ENCODE data around the gene EIF2B2. TPM values are rescaled to one million over a fixed set of nuclear protein-coding genes. Genes with fewer than 3 reads are reported as not detected.

Gene EIF2B2
- total RNA-seq, 4 donors from 2014 or later, result 28.1 to 56.2 (median 36.6) TPM

GRCh38 chr14:74961238-74961911 is 41.3 kb upstream of the EIF2B2 start:
- H3K36me3 ChIP-seq, result no peaks in the 10 kb centered on the region
- TF ChIP-seq EP300 (IDR thresholded peaks at IDR 0.05), result no peak

GRCh38 chr14:74962046-74962445 is 40.7 kb upstream of the EIF2B2 start:
- Histone ChIP-seq H3K36me3 (no peaks in the 10 kb centered on the region), H3K4me3 (no peak overlapping the region), H3K9me3 (no peaks in the 10 kb centered on the region), H3K4me1 (peaks cover 0 to 21% (median 0%) of the 10 kb centered on the region in 3 donors), H3K27me3 (no peaks in the 10 kb centered on the region), H3K27ac (no peak overlapping the region)
- WGBS, 2 donors (ENCODE audit: low coverage in 1 of 2), result 53 to 67% methylated on average over 4 to 7 of the region's 11 CpGs
- no peak for ATAC-seq
- TF ChIP-seq, protein P1, sequence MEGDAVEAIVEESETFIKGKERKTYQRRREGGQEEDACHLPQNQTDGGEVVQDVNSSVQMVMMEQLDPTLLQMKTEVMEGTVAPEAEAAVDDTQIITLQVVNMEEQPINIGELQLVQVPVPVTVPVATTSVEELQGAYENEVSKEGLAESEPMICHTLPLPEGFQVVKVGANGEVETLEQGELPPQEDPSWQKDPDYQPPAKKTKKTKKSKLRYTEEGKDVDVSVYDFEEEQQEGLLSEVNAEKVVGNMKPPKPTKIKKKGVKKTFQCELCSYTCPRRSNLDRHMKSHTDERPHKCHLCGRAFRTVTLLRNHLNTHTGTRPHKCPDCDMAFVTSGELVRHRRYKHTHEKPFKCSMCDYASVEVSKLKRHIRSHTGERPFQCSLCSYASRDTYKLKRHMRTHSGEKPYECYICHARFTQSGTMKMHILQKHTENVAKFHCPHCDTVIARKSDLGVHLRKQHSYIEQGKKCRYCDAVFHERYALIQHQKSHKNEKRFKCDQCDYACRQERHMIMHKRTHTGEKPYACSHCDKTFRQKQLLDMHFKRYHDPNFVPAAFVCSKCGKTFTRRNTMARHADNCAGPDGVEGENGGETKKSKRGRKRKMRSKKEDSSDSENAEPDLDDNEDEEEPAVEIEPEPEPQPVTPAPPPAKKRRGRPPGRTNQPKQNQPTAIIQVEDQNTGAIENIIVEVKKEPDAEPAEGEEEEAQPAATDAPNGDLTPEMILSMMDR (IDR thresholded peaks at IDR 0.05), result no peak
- TF ChIP-seq POLR2AphosphoS5 (IDR thresholded peaks at IDR 0.05) (no peak), EP300 (IDR thresholded peaks at IDR 0.05) (no peak), POLR2A (IDR thresholded peaks at IDR 0.05) (no peak)

More at GRCh38 chr14:74961238-74961911, 41.3 kb upstream of the EIF2B2 start:
- H3K4me1 ChIP-seq, result peaks cover 0 to 21% (median 0%) of the 10 kb centered on the region in 3 donors
- 71 to 72% methylated on average over 3 of the region's 5 CpGs for WGBS, 2 donors (ENCODE audit: low coverage in 1 of 2)
- H3K4me3 ChIP-seq, result no peak overlapping the region
- ATAC-seq, result no peak
- no peak overlapping the region for H3K27ac ChIP-seq
- no peaks in the 10 kb centered on the region for H3K9me3 ChIP-seq
- no peaks in the 10 kb centered on the region for H3K27me3 ChIP-seq

- Histone ChIP-seq H3K9me3 (no peaks in the 10 kb centered on the region), H3K36me3 (no peaks in the 10 kb centered on the region), H3K4me3 (no peak overlapping the region), H3K4me1 (peaks cover 0 to 21% (median 0%) of the 10 kb centered on the region in 3 donors), H3K27ac (no peak overlapping the region), H3K27me3 (no peaks in the 10 kb centered on the region)
- 69 to 88% methylated on average over 3 to 7 of the region's 8 CpGs for WGBS, 2 donors (ENCODE audit: low coverage in 1 of 2)
- TF ChIP-seq, protein P1 (IDR thresholded peaks at IDR 0.05), result no peak
- TF ChIP-seq POLR2A (IDR thresholded peaks at IDR 0.05) (no peak), POLR2AphosphoS5 (IDR thresholded peaks at IDR 0.05) (no peak), EP300 (IDR thresholded peaks at IDR 0.05) (no peak)
- no peak for ATAC-seq
Observed at GRCh38 chr14:74962493-74962892, 40.2 kb upstream of the EIF2B2 start.

DNA sequence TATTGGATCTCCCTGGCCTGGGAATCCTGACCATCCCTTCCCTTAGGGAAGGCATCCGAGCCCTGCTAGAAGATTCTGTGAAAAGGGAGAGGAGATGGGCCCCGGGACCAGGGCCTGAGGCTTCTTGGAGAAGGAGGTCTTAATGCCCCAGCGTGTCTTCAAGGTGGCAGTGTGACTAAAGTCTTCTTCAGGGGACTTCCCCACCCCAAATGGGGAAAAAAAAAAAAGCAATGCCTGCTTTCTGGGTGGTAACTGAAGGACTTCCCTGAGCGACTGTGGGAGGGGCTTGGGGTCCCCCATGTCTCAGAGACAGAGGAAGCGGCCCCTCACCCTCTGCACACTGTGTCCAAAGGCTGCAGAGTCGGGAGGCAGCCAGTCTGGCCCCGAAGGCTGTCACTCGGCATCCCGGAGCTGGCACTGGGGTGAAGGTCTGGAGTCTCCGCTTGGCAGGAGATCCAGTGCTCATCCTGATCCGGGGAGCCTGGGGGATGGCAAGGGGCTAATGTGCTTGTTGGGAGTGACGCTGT is 39.5 kb upstream of the EIF2B2 start:
- Histone ChIP-seq H3K9me3 (no peaks in the 10 kb centered on the region), H3K4me1 (peaks cover 0 to 21% (median 0%) of the 10 kb centered on the region in 3 donors), H3K4me3 (no peak overlapping the region), H3K36me3 (no peaks in the 10 kb centered on the region), H3K27me3 (no peaks in the 10 kb centered on the region), H3K27ac (no peak overlapping the region)
- no peak for ATAC-seq
- WGBS, 2 donors (ENCODE audit: low coverage in 1 of 2), result 56% methylated on average over 3 of the region's 12 CpGs; no CpG with 5 or more reads in 1 of the 2 donors
- TF ChIP-seq EP300 (IDR thresholded peaks at IDR 0.05) (no peak), POLR2A (IDR thresholded peaks at IDR 0.05) (no peak), POLR2AphosphoS5 (IDR thresholded peaks at IDR 0.05) (no peak)
- TF ChIP-seq, protein P1 (IDR thresholded peaks at IDR 0.05), result no peak

GRCh38 chr14:74963705-74964271 is 38.9 kb upstream of the EIF2B2 start:
- H3K27me3 ChIP-seq, result no peaks in the 10 kb centered on the region
- H3K4me3 ChIP-seq, result no peak overlapping the region
- TF ChIP-seq, protein P1 (IDR thresholded peaks at IDR 0.05), result no peak
- TF ChIP-seq POLR2A (IDR thresholded peaks at IDR 0.05), result no peak
- TF ChIP-seq EP300 (IDR thresholded peaks at IDR 0.05), result no peak
- peaks cover 0 to 21% (median 0%) of the 10 kb centered on the region in 3 donors for H3K4me1 ChIP-seq
- WGBS, 2 donors (ENCODE audit: low coverage in 1 of 2), result 30 to 71% methylated on average over 4 to 7 of the region's 9 CpGs
- ATAC-seq, result no peak
- no peaks in the 10 kb centered on the region for H3K9me3 ChIP-seq
- H3K36me3 ChIP-seq, result no peaks in the 10 kb centered on the region
- H3K27ac ChIP-seq, result no peak overlapping the region

Measured in gastroesophageal sphincter (tissue), 4 donors.